H1 (cell line): ENCODE results near the gene WDR27. TPM values are rescaled to one million over a fixed set of nuclear protein-coding genes. Genes with fewer than 3 reads are reported as not detected.

Experiments
- CTCF ChIA-PET: fragments of 300-600 bp; sonication (Branson Sonifier 250); formaldehyde crosslinking; loops from one replicate; lab custom pipeline; 2021; ENCODE audit not compliant: partially characterized antibody; lab: Charles Lee
- POLR2A ChIA-PET: fragments of 300-600 bp; sonication (Branson Sonifier 250); formaldehyde crosslinking; loops from one replicate; lab custom pipeline; 2021; ENCODE audit warnings: inconsistent platforms; ENCODE audit not compliant: partially characterized antibody; lab: Charles Lee
- DNase-seq, 2 experiments: peaks; one replicate each; pipeline versions ENCODE4 v3.0.0 to v3.0.0-alpha.2; 2010 to 2022; ENCODE audit warnings: low spot score in 2 of 2, low read depth in 1 of 2, mixed read lengths in 1 of 2
- FAIRE-seq: peaks from 2 replicates; lab custom pipeline; 2011; peaks lifted over from hg19 to GRCh38; lab: Jason Lieb, UNC
- H2AFZ ChIP-seq: 2 replicates; pipeline ENCODE4 v1.8.1; 2012; ENCODE audit warnings: low read length, inconsistent platforms
- H2AK5ac ChIP-seq: 2 replicates; pipeline ENCODE4 v1.6.1; 2013; ENCODE audit warnings: low read depth, low read length
- H2BK120ac ChIP-seq: replicated peaks from 2 replicates; pipeline ENCODE3; 2013; ENCODE audit warnings: low read depth, low read length, inconsistent platforms
- H2BK12ac ChIP-seq: 2 replicates; pipeline ENCODE4 v1.6.1; 2013; ENCODE audit warnings: low read depth, low read length
- H2BK15ac ChIP-seq: 2 replicates; pipeline ENCODE4 v1.6.1; 2013; ENCODE audit warnings: low read length
- H2BK20ac ChIP-seq: 2 replicates; pipeline ENCODE4 v1.6.1; 2013; ENCODE audit warnings: low read length
- H2BK5ac ChIP-seq: 2 replicates; pipeline ENCODE4 v1.6.1; 2013; ENCODE audit warnings: low read depth, low read length
- H3K14ac ChIP-seq: 2 replicates; pipeline ENCODE4 v1.6.1; 2013; ENCODE audit warnings: inconsistent platforms; ENCODE audit not compliant: insufficient read length
- H3K18ac ChIP-seq: 2 replicates; pipeline ENCODE4 v1.6.1; 2013; ENCODE audit warnings: low read length; ENCODE audit errors: extremely low read depth
- H3K23ac ChIP-seq: 2 replicates; pipeline ENCODE4 v1.6.1; 2013; ENCODE audit warnings: inconsistent platforms; ENCODE audit not compliant: insufficient read length
- H3K23me2 ChIP-seq: 2 replicates; pipeline ENCODE4 v1.6.1; 2013; ENCODE audit warnings: low read depth, low read length
- H3K27ac ChIP-seq: 2 replicates; pipeline ENCODE4 v1.6.1; 2011; ENCODE audit warnings: low read depth, low read length, inconsistent platforms
- H3K27me3 ChIP-seq, 4 experiments: replicated peaks in 1 of 4; 1 replicate in 1 of 4; 2 replicates in 3 of 4; pipeline versions ENCODE4 v1.6.1 to v1.8.1; 2011 to 2013; ENCODE audit warnings: low read length in 3 of 4, mild to moderate bottlenecking in 3 of 4, inconsistent platforms in 2 of 4, mixed read lengths in 2 of 4, moderate library complexity in 1 of 4; ENCODE audit not compliant: control insufficient read depth in 3 of 4, insufficient read depth in 3 of 4; ENCODE audit errors: extremely low read depth in 1 of 4
- H3K36me3 ChIP-seq, 4 experiments: 2 replicates each; pipeline versions ENCODE4 v1.6.1 to v1.8.1; 2011 to 2013; ENCODE audit warnings: mild to moderate bottlenecking in 4 of 4, low read length in 3 of 4, moderate library complexity in 2 of 4, control low read depth in 1 of 4, inconsistent platforms in 1 of 4; ENCODE audit not compliant: insufficient read depth in 4 of 4, control insufficient read depth in 2 of 4
- H3K4ac ChIP-seq: replicated peaks from 2 replicates; pipeline ENCODE3; 2013; ENCODE audit warnings: low read length, low read depth, mixed read lengths, inconsistent platforms; ENCODE audit not compliant: insufficient read length
- H3K4me1 ChIP-seq, 4 experiments: replicated peaks in 1 of 4; 1 replicate in 1 of 4; 2 replicates in 3 of 4; pipeline versions ENCODE4 v1.6.1 to v1.8.1; 2011 to 2013; ENCODE audit warnings: low read length in 3 of 4, inconsistent platforms in 2 of 4, mixed read lengths in 1 of 4; ENCODE audit not compliant: insufficient read depth in 4 of 4, control insufficient read depth in 3 of 4
- H3K4me2 ChIP-seq, 2 experiments: 2 replicates each; pipeline versions ENCODE4 v1.6.1 to v1.8.1; 2011 to 2013; ENCODE audit warnings: low read depth in 2 of 2, low read length in 2 of 2, control low read depth in 1 of 2, inconsistent platforms in 1 of 2, mild to moderate bottlenecking in 1 of 2; ENCODE audit not compliant: insufficient read depth in 1 of 2
- H3K4me3 ChIP-seq, 4 experiments: fragments of 200-600, 300-600 bp in 1 of 4; sonication (generic), shearing (Covaris generic), sonication (Bioruptor Twin) in 1 of 4; 2 replicates each; pipeline versions ENCODE4 v1.5.1 to v1.8.1; 2011 to 2016; ENCODE audit warnings: low read length in 4 of 4, low read depth in 3 of 4, control low read depth in 2 of 4, inconsistent platforms in 2 of 4, mild to moderate bottlenecking in 2 of 4, mixed read lengths in 1 of 4, moderate library complexity in 1 of 4; ENCODE audit not compliant: insufficient read depth in 2 of 4; ENCODE audit errors: extremely low read depth in 1 of 4
- H3K56ac ChIP-seq: replicated peaks from 2 replicates; pipeline ENCODE3; 2013; ENCODE audit warnings: low read depth, mild to moderate bottlenecking, mixed read lengths, low read length, inconsistent platforms; ENCODE audit not compliant: insufficient read length
- H3K79me1 ChIP-seq: 2 replicates; pipeline ENCODE4 v1.6.1; 2013; ENCODE audit warnings: low read depth, low read length, control low read depth
- H3K79me2 ChIP-seq, 2 experiments: 2 replicates each; pipeline versions ENCODE4 v1.6.1 to v1.8.1; 2012 to 2013; ENCODE audit warnings: low read length in 2 of 2, mild to moderate bottlenecking in 2 of 2, inconsistent platforms in 1 of 2; ENCODE audit not compliant: insufficient read depth in 2 of 2, control insufficient read depth in 1 of 2
- H3K9ac ChIP-seq, 4 experiments: replicated peaks in 1 of 4; 1 replicate in 1 of 4; 2 replicates in 3 of 4; pipeline versions ENCODE4 v1.6.1 to v1.8.1; 2011 to 2013; ENCODE audit warnings: low read depth in 3 of 4, low read length in 3 of 4, control low read depth in 2 of 4, mild to moderate bottlenecking in 2 of 4, moderate library complexity in 2 of 4, inconsistent platforms in 1 of 4; ENCODE audit errors: extremely low read depth in 1 of 4
- H3K9me3 ChIP-seq, 2 experiments: 2 replicates each; pipeline versions ENCODE4 v1.6.1 to v1.8.1; 2012 to 2013; ENCODE audit warnings: mild to moderate bottlenecking in 2 of 2, moderate library complexity in 2 of 2, control low read depth in 1 of 2, inconsistent platforms in 1 of 2, low read depth in 1 of 2, low read length in 1 of 2, mixed read lengths in 1 of 2; ENCODE audit not compliant: insufficient read depth in 2 of 2
- H4K20me1 ChIP-seq, 2 experiments: replicated peaks in 1 of 2; 2 replicates each; pipeline versions ENCODE3 to v1.8.1; 2011 to 2013; ENCODE audit warnings: inconsistent platforms in 2 of 2, low read length in 2 of 2, mild to moderate bottlenecking in 1 of 2; ENCODE audit not compliant: insufficient read depth in 2 of 2, control insufficient read depth in 1 of 2
- H4K5ac ChIP-seq: 2 replicates; pipeline ENCODE4 v1.6.1; 2013; ENCODE audit warnings: low read length, low read depth, mixed read lengths, inconsistent platforms; ENCODE audit not compliant: insufficient read length
- H4K8ac ChIP-seq: 2 replicates; pipeline ENCODE4 v1.8.0; 2013; ENCODE audit warnings: mild to moderate bottlenecking, moderate library complexity, low read length, inconsistent platforms; ENCODE audit not compliant: insufficient read depth; ENCODE audit errors: extremely low read depth
- H4K91ac ChIP-seq: replicated peaks from 2 replicates; pipeline ENCODE3; 2013; ENCODE audit warnings: low read length, mixed read lengths, inconsistent platforms; ENCODE audit not compliant: insufficient read length
- JUND ChIP-seq: IDR thresholded peaks from 2 replicates; pipeline ENCODE4 v1.6.1; 2011; ENCODE audit warnings: mild to moderate bottlenecking, improper control_type of control experiment, low read length
- POLR2AphosphoS5 ChIP-seq: IDR thresholded peaks from 2 replicates; pipeline ENCODE4 v1.6.1; 2011; ENCODE audit warnings: low read depth, low read length
- TAF1 ChIP-seq: IDR thresholded peaks from 2 replicates; pipeline ENCODE4 v1.6.1; 2011; ENCODE audit warnings: mild to moderate bottlenecking, low read depth, low read length
- WGBS, 2 experiments: shearing (Covaris generic) in 1 of 2; methylation state at CpG; one replicate each; pipeline versions ENCODE4 v1.1.6 to v1.1.7; 2013 to 2015; ENCODE audit warnings: low lambda C conversion rate in 2 of 2, mixed read lengths in 2 of 2, inconsistent platforms in 1 of 2, low coverage in 1 of 2, missing lambda C conversion rate in 1 of 2; ENCODE audit not compliant: insufficient replicate concordance in 2 of 2, insufficient coverage in 1 of 2, insufficient read length in 1 of 2; ENCODE audit errors: extremely low coverage in 1 of 2, missing lambda C conversion rate in 1 of 2; 5-methylcytosine and 5-hydroxymethylcytosine counted together
- polyA plus RNA-seq, 7 experiments: library from polyadenylated mRNA; depleted of rRNA in 3 of 7; stranded (reverse) in 5 of 7; unstranded in 2 of 7; fragments of >200 nt in 5 of 7; fragments of 200-250 nt in 2 of 7; gene quantifications; 1 replicate in 5 of 7; 2 replicates in 1 of 7; 4 replicates in 1 of 7; pipeline versions ENCODE4 v1.2.1 to v1.2.3, GENCODE V29; 2011 to 2013; ENCODE audit warnings: missing spikeins in 2 of 7, mixed read lengths in 2 of 7
- total RNA-seq: library from RNA; stranded (reverse); fragmentation: NEBNext Ultra II Directional; extraction: Animal tissue kit (Norgen Biotek cat#: 25700); gene quantifications from 2 replicates; pipeline ENCODE4 v1.2.1, GENCODE V29; 2021
- TF ChIP-seq, protein P1 (sequence below): IDR thresholded peaks from 2 replicates; pipeline ENCODE4 v1.6.1; 2012; ENCODE audit warnings: inconsistent platforms

Gene WDR27
- total and polyA plus RNA-seq, 2 of the 8 experiments (the other 6 are each of a cell fraction or from before 2014, with no cell fraction given): 53.6 to 68.6 TPM

DNA sequence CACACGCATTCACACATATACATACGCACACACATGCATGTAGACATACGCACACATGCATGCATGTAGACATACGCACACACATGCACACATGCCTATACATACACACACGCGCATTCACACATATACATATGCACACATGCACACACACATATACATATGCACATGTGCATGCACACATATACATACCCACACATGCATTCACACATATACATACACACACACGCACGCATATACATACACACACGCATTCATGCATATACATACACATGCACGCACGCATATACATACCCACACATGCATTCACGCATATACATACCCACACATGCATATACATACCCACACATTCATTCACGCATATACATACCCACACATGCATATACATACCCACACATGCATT is 80.5 kb downstream of the WDR27 start:
- H3K27ac ChIP-seq: no peak overlapping the region
- no peak overlapping the region for H3K14ac ChIP-seq
- no peak overlapping the region for H2AFZ ChIP-seq
- H3K56ac ChIP-seq: no peak overlapping the region
- no peak overlapping the region for H4K8ac ChIP-seq
- H3K79me1 ChIP-seq: peaks cover 5% of the 10 kb centered on the region
- H3K36me3 ChIP-seq: peaks cover 4 to 18% (median 13%) of the 10 kb centered on the region in 4 experiments; a peak in 7 of 8 replicates
- 82% methylated on average over 13 of the region's 13 CpGs; no CpG with 5 or more reads in 1 of the 2 experiments for WGBS, 2 experiments
- no peak overlapping the region for H2BK20ac ChIP-seq
- H2AK5ac ChIP-seq: peak overlapping the region; percentile 97
- H3K4me1 ChIP-seq: peaks cover 4 to 27% (median 24%) of the 10 kb centered on the region in 4 experiments
- DNase-seq (no peak), FAIRE-seq (no peak)
- no peaks in the 10 kb centered on the region; a peak in 1 of 4 replicates for H3K9me3 ChIP-seq
- ChIA-PET POLR2A (no interaction called here), CTCF (no interaction called here)
- peak overlapping the region; percentile 28 for H2BK120ac ChIP-seq
- H2BK15ac ChIP-seq: 0 out of 2 replicates have a peak overlapping the region, but pooled peaks have one; percentile 62
- no peak overlapping the region; a peak in 1 of 7 replicates for H3K9ac ChIP-seq
- H3K27me3 ChIP-seq: no peaks in the 10 kb centered on the region
- H3K4me2 ChIP-seq: peak overlapping the region in 1 of 2 experiments; percentile 0; a peak in 1 of 4 replicates
- no peak overlapping the region for H3K23ac ChIP-seq
- H2BK12ac ChIP-seq: peak overlapping the region; percentile 96; the same call in 1 of the 2 replicates
- H3K23me2 ChIP-seq: peaks cover 7% of the 10 kb centered on the region
- peaks cover 4% of the 10 kb centered on the region in 2 experiments; a peak in 2 of 4 replicates for H3K79me2 ChIP-seq
- H3K4ac ChIP-seq: peak overlapping the region; percentile 83
- 0 out of 2 replicates have a peak, but pooled peaks have one; percentile 13 for TF ChIP-seq POLR2AphosphoS5
- TF ChIP-seq TAF1: no peak
- no peak for TF ChIP-seq JUND
- TF ChIP-seq, protein P1, sequence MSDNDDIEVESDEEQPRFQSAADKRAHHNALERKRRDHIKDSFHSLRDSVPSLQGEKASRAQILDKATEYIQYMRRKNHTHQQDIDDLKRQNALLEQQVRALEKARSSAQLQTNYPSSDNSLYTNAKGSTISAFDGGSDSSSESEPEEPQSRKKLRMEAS: no peak
- peak overlapping the region; percentile 80 for H4K91ac ChIP-seq
- no peak overlapping the region for H3K4me3 ChIP-seq
- no peak overlapping the region for H4K5ac ChIP-seq
- H3K18ac ChIP-seq: no peak overlapping the region
- H4K20me1 ChIP-seq: peaks cover 2 to 8% of the 10 kb centered on the region in 2 experiments
- H2BK5ac ChIP-seq: peak overlapping the region; percentile 82
